Measurements from ENCODE around the gene LRMDA. TPM values are rescaled to one million over a fixed set of nuclear protein-coding genes. Genes with fewer than 3 reads are reported as not detected.
"Not testable (repeated sequence)": the region's sequence is repeated elsewhere in the genome, so short reads cannot be mapped to it uniquely, and the experiment has no call there.

The LRMDA gene
- total RNA-seq, 1 donor = 32.6 TPM

GRCh38 chr10:76563286-76563685, 1131.9 kb downstream of the LRMDA start:
- DNase-seq (ENCODE audit: low read depth in 2 of 3, low spot score in 2 of 3) = no peak

GRCh38 chr10:76572021-76572420, 1140.6 kb downstream of the LRMDA start:
- DNase-seq (ENCODE audit: low read depth in 2 of 3, low spot score in 2 of 3) = no peak

GRCh38 chr10:76576276-76576962, 1145.0 kb downstream of the LRMDA start:
- no peak for DNase-seq (ENCODE audit: low read depth in 2 of 3, low spot score in 2 of 3)

GRCh38 chr10:76577455-76577854, 1146.0 kb downstream of the LRMDA start:
- DNase-seq (ENCODE audit: low read depth in 2 of 3, low spot score in 2 of 3) = no peak

DNA sequence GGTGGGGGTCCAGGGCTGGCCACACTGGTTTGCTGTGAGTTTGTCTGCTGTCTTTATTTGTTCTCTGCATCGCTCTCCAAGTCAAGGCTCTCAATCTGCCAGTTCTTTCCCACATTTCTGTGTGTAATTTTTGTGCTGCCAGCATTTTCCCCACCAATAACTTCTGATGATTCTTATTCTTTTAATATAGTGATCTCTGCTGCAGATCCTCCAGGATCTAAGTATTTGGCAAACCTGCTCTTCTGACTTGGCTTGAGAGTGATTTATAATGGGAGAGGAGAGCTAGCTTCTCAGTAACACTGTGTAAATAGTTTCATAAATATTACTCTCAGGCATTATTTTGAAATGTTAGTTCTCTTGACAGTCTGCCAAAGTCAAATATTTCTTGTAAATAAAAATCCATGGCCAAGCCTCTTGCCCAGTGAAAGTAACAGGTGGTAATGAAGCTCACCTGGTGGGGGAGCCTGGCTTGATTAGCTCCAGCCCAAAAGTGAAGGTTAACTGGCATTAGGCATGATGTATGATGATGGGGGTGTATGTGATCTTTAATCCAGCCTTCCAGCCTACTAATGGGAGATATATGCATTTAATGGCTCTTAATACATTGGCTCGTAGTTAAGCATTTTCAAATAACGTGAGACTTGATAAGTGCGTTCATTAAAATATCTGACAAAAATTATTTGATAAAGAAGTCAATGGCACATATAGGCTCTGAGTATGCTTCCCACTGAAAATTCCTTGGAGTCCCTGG, 1150.3 kb downstream of the LRMDA start:
- DNase-seq (ENCODE audit: low read depth in 2 of 3, low spot score in 2 of 3) = no peak

- DNase-seq (ENCODE audit: low read depth in 2 of 3, low spot score in 2 of 3) = no peak
Observed at GRCh38 chr10:76582531-76582930, 1151.1 kb downstream of the LRMDA start.

GRCh38 chr10:76583711-76584161, 1152.3 kb downstream of the LRMDA start:
- no peak for DNase-seq (ENCODE audit: low read depth in 2 of 3, low spot score in 2 of 3)

DNA sequence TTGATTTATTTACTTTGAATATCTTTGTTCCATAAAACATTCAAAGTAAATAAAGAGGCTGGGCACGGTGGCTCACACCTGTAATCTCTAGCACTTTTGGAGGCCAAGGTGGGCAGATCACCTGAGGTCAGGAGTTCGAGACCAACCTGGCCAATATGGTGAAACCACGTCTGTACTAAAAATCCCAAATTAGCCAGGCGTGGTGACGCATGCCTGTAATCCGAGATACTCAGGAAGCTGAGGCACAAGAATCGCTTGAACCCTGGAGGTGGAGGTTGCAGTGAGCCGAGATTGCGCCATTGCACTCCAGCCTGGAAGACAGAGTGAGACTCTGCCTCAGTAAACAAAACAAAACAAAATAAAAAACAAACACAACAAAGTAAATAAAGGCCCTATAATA, 1153.0 kb downstream of the LRMDA start:
- DNase-seq (ENCODE audit: low read depth in 2 of 3, low spot score in 2 of 3) = not testable (repeated sequence)

Small RNAs within 50 kb of the gene (small RNA-seq; reads per million reads assigned to genes)
- gene MIR606 (not detected), gene RN7SL518P (not detected), gene RNU6-673P (not detected)

Other genes starting within 250 kb of the LRMDA start
- 53.6 TPM for gene VDAC2, start 220.8 kb upstream of the LRMDA start, total RNA-seq
- 7.3 TPM for gene COMTD1, start 195.7 kb upstream of the LRMDA start, total RNA-seq
- 0.81 TPM for gene ZNF503, start 29.9 kb upstream of the LRMDA start, total RNA-seq